HepG2 (cell line): ENCODE measurements around the gene ZC3H18. TPM values are rescaled to one million over a fixed set of nuclear protein-coding genes. Genes with fewer than 3 reads are reported as not detected.
A peak's percentile ranks its signal among the peaks of the same experiment; 100 is the strongest.

ENCODE experiments used
- ATAC-seq: fragments of 200-7000 bp; cut with Tn5 transposase; 3 replicates; pipeline ENCODE4 v1.9.1; 2020; ENCODE audit warnings: mild to moderate bottlenecking, moderate library complexity
- BruUV-seq: library from RNA; stranded (reverse); fragments of 400-500 nt; replicated peaks from 2 replicates; lab custom pipeline; 2021; lab: Mats Ljungman, UMichigan
- CTCF ChIA-PET: fragments of 300-600 bp; formaldehyde crosslinking; extraction: SDS; loops from one replicate; lab custom pipeline; 2021; ENCODE audit warnings: low total read pairs, inconsistent platforms, low intra/inter-chr PET ratio; lab: Yijun Ruan, JAX
- POLR2A ChIA-PET: fragments of 350-600 bp; sonication (Branson Sonifier 250); formaldehyde crosslinking; loops from one replicate; lab custom pipeline; 2020; ENCODE audit warnings: antibody characterized with exemption, inconsistent platforms; lab: Yijun Ruan, JAX
- DNase-seq: peaks from one replicate; pipeline ENCODE4 v3.0.0-alpha.2; 2015; ENCODE audit warnings: low spot score
- FAIRE-seq: peaks from 3 replicates; lab custom pipeline; 2011; peaks lifted over from hg19 to GRCh38; lab: Jason Lieb, UNC
- H2AFZ ChIP-seq: one replicate; pipeline ENCODE4 v1.6.1; 2011; ENCODE audit warnings: low read length, inconsistent platforms
- H3K27ac ChIP-seq: fragments of 300-600 bp; 3 replicates; pipeline ENCODE4 v1.8.0; 2011; ENCODE audit warnings: mixed run types, mild to moderate bottlenecking, mixed read lengths, low read length, inconsistent platforms; ENCODE audit not compliant: insufficient read depth; ENCODE audit errors: extremely low read length
- H3K27me3 ChIP-seq, 2 experiments: fragments of 200-600 bp in 1 of 2; 2 replicates in 1 of 2; 3 replicates in 1 of 2; pipeline versions ENCODE4 v1.6.0 to v1.8.0; 2011; ENCODE audit warnings: low read length in 2 of 2, mild to moderate bottlenecking in 2 of 2, moderate library complexity in 2 of 2, inconsistent platforms in 1 of 2; ENCODE audit not compliant: insufficient read depth in 2 of 2, control insufficient read depth in 1 of 2
- H3K36me3 ChIP-seq, 2 experiments: fragments of 200-600 bp in 1 of 2; replicated peaks in 1 of 2; 2 replicates in 1 of 2; 3 replicates in 1 of 2; pipeline versions ENCODE4 v1.5.1 to v1.8.0; 2011; ENCODE audit warnings: low read length in 2 of 2, inconsistent platforms in 1 of 2; ENCODE audit not compliant: insufficient read depth in 2 of 2, control insufficient read depth in 1 of 2
- H3K4me1 ChIP-seq: 2 replicates; pipeline ENCODE4 v1.5.1; 2012; ENCODE audit warnings: low read length, inconsistent platforms; ENCODE audit not compliant: insufficient read depth
- H3K4me2 ChIP-seq: 2 replicates; pipeline ENCODE4 v1.6.0; 2011; ENCODE audit warnings: low read depth, low read length, inconsistent platforms
- H3K4me3 ChIP-seq, 3 experiments: fragments of 200-600 bp in 1 of 3; sonication (generic), shearing (Covaris generic) in 1 of 3; replicated peaks in 1 of 3; 2 replicates each; pipeline ENCODE4 v1.5.1; 2011 to 2016; ENCODE audit warnings: low read length in 3 of 3, inconsistent platforms in 2 of 3, low read depth in 2 of 3, mild to moderate bottlenecking in 2 of 3, control low read depth in 1 of 3, mixed read lengths in 1 of 3; ENCODE audit not compliant: insufficient read depth in 1 of 3
- H3K79me2 ChIP-seq: one replicate; pipeline ENCODE4 v1.6.1; 2011; ENCODE audit warnings: low read length, inconsistent platforms; ENCODE audit not compliant: insufficient read depth
- H3K9ac ChIP-seq: 2 replicates; pipeline ENCODE4 v1.6.0; 2011; ENCODE audit warnings: mild to moderate bottlenecking, low read depth, low read length, inconsistent platforms; ENCODE audit not compliant: insufficient read depth
- H3K9me3 ChIP-seq: 2 replicates; pipeline ENCODE4 v1.5.1; 2012; ENCODE audit warnings: mild to moderate bottlenecking, low read length
- H4K20me1 ChIP-seq: 2 replicates; pipeline ENCODE4 v1.6.0; 2011; ENCODE audit warnings: inconsistent platforms, mild to moderate bottlenecking, low read length, moderate library complexity; ENCODE audit not compliant: insufficient read depth
- BORCS8-MEF2B ChIP-seq: sonication (generic); formaldehyde crosslinking; IDR thresholded peaks from 2 replicates; pipeline ENCODE4 v1.8.0; 2022; ENCODE audit warnings: mild to moderate bottlenecking, missing genetic modification reagents
- EEA1 ChIP-seq: sonication (generic); formaldehyde crosslinking; IDR thresholded peaks from 2 replicates; pipeline ENCODE4 v1.5.1; 2020; ENCODE audit warnings: mild to moderate bottlenecking, missing genetic modification reagents, borderline replicate concordance
- EP300 ChIP-seq, 3 experiments: sonication (generic) in 1 of 3; formaldehyde crosslinking in 1 of 3; IDR thresholded peaks; 2 replicates each; pipeline versions ENCODE4 v1.5.1 to v1.6.1; 2011 to 2020; ENCODE audit warnings: low read depth in 2 of 3, low read length in 2 of 3, borderline replicate concordance in 1 of 3, improper control_type of control experiment in 1 of 3, mild to moderate bottlenecking in 1 of 3, missing genetic modification reagents in 1 of 3, moderate library complexity in 1 of 3
- KDM5A ChIP-seq: fragments of 200-600 bp; sonication (generic); IDR thresholded peaks from 2 replicates; pipeline ENCODE4 v1.7.0; 2018; ENCODE audit warnings: antibody characterized with exemption, mild to moderate bottlenecking, low read length, borderline replicate concordance
- MEF2D ChIP-seq: sonication (generic); formaldehyde crosslinking; IDR thresholded peaks from 2 replicates; pipeline ENCODE4 v1.5.1; 2020; ENCODE audit warnings: mild to moderate bottlenecking, missing genetic modification reagents
- MTA3 ChIP-seq: sonication (generic); formaldehyde crosslinking; IDR thresholded peaks from 2 replicates; pipeline ENCODE4 v1.4.0; 2020; ENCODE audit warnings: missing genetic modification reagents
- SOX5 ChIP-seq: IDR thresholded peaks from 2 replicates; pipeline ENCODE4 v1.6.1; 2016; ENCODE audit warnings: borderline replicate concordance
- THAP11 ChIP-seq: IDR thresholded peaks from 2 replicates; pipeline ENCODE4 v1.6.1; 2016; ENCODE audit warnings: missing biosample characterization, missing genetic modification reagents
- ZGPAT ChIP-seq: IDR thresholded peaks from 2 replicates; pipeline ENCODE4 v1.6.1; 2016; ENCODE audit warnings: mild to moderate bottlenecking
- ZNF136 ChIP-seq: sonication (generic); formaldehyde crosslinking; IDR thresholded peaks from 2 replicates; pipeline ENCODE4 v1.8.1; 2022; ENCODE audit warnings: low read depth, mild to moderate bottlenecking, moderate library complexity, missing genetic modification reagents
- ZNF510 ChIP-seq: sonication (generic); formaldehyde crosslinking; IDR thresholded peaks from 2 replicates; pipeline ENCODE4 v1.4.0; 2020; ENCODE audit warnings: low read depth, mild to moderate bottlenecking, missing genetic modification reagents
- ZXDC ChIP-seq: sonication (generic); formaldehyde crosslinking; IDR thresholded peaks from 2 replicates; pipeline ENCODE4 v1.5.0; 2020; ENCODE audit warnings: mild to moderate bottlenecking, missing genetic modification reagents
- WGBS: methylation state at CpG from one replicate; pipeline ENCODE4 v1.1.6; 2017; ENCODE audit warnings: low lambda C conversion rate; 5-methylcytosine and 5-hydroxymethylcytosine counted together
- in situ Hi-C: cut with HindIII; loops from 2 replicates; pipeline ENCODE4 v1.10.0; 2017; ENCODE audit warnings: low pct_unique_long_range_greater_than_20kb; ENCODE audit not compliant: extremely low pct_ligation_motif_present
- intact Hi-C: fragments of 100-400 bp; cut with micrococcal nuclease; formaldehyde crosslinking; loops from one replicate; pipeline ENCODE4 v1.10.0; 2022; ENCODE audit not compliant: unreplicated experiment
- polyA plus RNA-seq, 8 experiments: library from polyadenylated mRNA; depleted of rRNA in 3 of 8; stranded (reverse) in 7 of 8; unstranded in 1 of 8; fragments of >200 nt; fragmentation: Illumina TruSeq in 4 of 8; extraction: Trizol in 4 of 8; gene quantifications; 2 replicates each; pipeline versions ENCODE4 v1.2.1 to v1.2.3, GENCODE V29; 2011 to 2016; ENCODE audit warnings: low read depth in 4 of 8, missing spikeins in 1 of 8, mixed read lengths in 1 of 8; ENCODE audit not compliant: insufficient read depth in 1 of 8
- total RNA-seq, 5 experiments: library from RNA; depleted of rRNA; stranded (reverse); fragments of >200 nt; fragmentation: Illumina TruSeq; extraction: Trizol; gene quantifications; 2 replicates each; pipeline ENCODE4 v1.2.3, GENCODE V29; 2016; ENCODE audit warnings: low read depth in 1 of 5
- TF ChIP-seq, protein P1 (sequence below): sonication (generic); formaldehyde crosslinking; IDR thresholded peaks from 2 replicates; pipeline ENCODE4 v1.5.0; 2020; ENCODE audit warnings: missing genetic modification reagents, mild to moderate bottlenecking, borderline replicate concordance
- TF ChIP-seq, protein P2 (sequence below): sonication (generic); formaldehyde crosslinking; IDR thresholded peaks from 2 replicates; pipeline ENCODE4 v1.4.0; 2020; ENCODE audit warnings: missing genetic modification reagents, low read depth, mild to moderate bottlenecking, borderline replicate concordance

ZC3H18 gene
- total and polyA plus RNA-seq, 2 of the 13 experiments (the other 11 are each of a cell fraction or from before 2014, with no cell fraction given), result 11.2 to 27.4 TPM

DNA sequence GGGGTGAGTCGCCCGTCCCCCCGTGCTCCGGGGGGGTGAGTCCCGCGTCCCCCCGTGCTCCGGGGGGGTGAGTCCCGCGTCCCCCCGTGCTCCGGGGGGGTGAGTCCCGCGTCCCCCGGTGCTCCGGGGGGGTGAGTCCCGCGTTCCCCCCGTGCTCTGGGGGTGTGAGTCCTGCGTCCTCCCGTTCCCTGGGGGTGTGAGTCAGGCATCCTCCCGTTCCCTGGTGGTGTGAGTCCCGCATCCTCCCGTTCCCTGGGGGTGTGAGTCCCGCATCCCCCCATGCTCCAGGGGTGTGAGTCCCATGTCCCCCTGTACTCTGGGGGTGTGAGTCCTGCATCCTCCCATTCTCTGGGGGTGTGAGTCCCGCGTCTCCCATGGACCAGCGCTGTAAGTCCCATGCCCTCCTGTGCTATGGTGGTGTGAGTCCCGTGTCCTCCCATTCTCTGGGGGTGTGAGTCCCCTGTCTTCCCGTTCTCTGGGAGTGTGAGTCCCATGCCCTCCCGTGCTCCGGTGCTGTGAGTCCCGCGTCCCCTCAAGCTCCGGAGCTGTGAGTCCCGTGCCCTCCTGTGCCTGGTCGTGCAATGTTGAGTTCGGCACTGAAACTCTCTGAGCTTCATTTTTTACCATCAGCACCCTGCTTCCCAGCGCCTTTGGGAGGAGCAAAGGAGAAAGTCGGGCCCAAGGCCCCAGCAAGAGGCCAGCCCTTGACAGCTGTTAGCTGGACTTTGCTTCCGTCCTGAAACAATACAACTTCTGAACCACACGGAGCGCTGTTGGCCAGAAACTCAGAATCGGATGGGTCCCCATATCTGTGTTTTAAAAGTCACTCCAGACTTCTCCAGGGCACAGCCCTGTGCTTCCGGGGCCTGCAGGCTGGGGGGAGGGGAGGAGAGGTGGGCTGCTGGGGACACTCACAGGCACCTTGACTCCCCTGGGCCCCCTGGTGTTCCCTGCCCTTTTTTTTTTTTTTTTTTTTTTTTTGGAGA is 11.5 kb upstream of the ZC3H18 start:
- ChIA-PET POLR2A (interaction anchor here (0.8 to 1.3 kb wide), 4 partner anchors 12 to 622 kb away, joined by 3 to 10 read pairs (median 8); partner anchors contain the start of genes ZC3H18 and ZFPM1), CTCF (no interaction called here)
- TF ChIP-seq MTA3, result no peak
- TF ChIP-seq EEA1, result peak; percentile 72; the same call in 1 of the 2 replicates
- TF ChIP-seq, protein P1, sequence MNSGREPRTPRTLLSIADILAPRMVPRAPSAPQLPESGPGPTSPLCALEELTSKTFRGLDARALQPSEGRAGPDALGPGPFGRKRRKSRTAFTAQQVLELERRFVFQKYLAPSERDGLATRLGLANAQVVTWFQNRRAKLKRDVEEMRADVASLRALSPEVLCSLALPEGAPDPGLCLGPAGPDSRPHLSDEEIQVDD (CRISPR knock-in tag), result no peak
- no peak for TF ChIP-seq BORCS8-MEF2B
- TF ChIP-seq, protein P2, sequence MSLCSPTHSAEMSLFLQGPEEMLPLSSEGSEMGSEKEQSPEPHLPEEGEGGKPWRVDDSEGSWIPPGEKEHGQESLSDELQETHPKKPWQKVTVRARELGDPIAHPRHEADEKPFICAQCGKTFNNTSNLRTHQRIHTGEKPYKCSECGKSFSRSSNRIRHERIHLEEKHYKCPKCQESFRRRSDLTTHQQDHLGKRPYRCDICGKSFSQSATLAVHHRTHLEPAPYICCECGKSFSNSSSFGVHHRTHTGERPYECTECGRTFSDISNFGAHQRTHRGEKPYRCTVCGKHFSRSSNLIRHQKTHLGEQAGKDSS (CRISPR knock-in tag), result no peak; the same call in 1 of the 2 replicates
- no peak for TF ChIP-seq ZNF136 (CRISPR knock-in tag)
- no peak for TF ChIP-seq ZXDC (CRISPR knock-in tag)
- TF ChIP-seq THAP11 (CRISPR knock-in tag), result 0 out of 2 replicates have a peak, but pooled peaks have one; percentile 12
- no peak for TF ChIP-seq KDM5A
- TF ChIP-seq ZGPAT (CRISPR knock-in tag), result 0 out of 2 replicates have a peak, but pooled peaks have one; percentile 22
- peak in 1 of 2 experiments; percentile 24; a peak in 1 of 4 replicates for TF ChIP-seq EP300 (IDR thresholded peaks at IDR 0.05; ENCODE audit: low read depth in 2 of 2, low read length in 2 of 2)
- TF ChIP-seq EP300 (CRISPR knock-in tag; IDR thresholded peaks at IDR 0.05; ENCODE audit: borderline replicate concordance), result no peak
- TF ChIP-seq MEF2D (CRISPR knock-in tag), result peak; percentile 49; the same call in 1 of the 2 replicates
- TF ChIP-seq SOX5 (CRISPR knock-in tag), result peak; percentile 34; the same call in 1 of the 2 replicates
- TF ChIP-seq ZNF510 (CRISPR knock-in tag), result 0 out of 2 replicates have a peak, but pooled peaks have one; percentile 34

More for the DNA sequence above, 11.5 kb upstream of the ZC3H18 start:
- peak overlapping the region; percentile 63 for H3K4me2 ChIP-seq
- DNase-seq, result peak; percentile 82
- 12% methylated on average over 23 of the region's 45 CpGs for WGBS
- no peaks in the 10 kb centered on the region for H3K79me2 ChIP-seq
- H3K36me3 ChIP-seq, result no peaks in the 10 kb centered on the region
- in situ Hi-C loops (no loop called here), intact Hi-C loops (no loop called here)
- peak; percentile 83 for ATAC-seq
- peak overlapping the region in 1 of 3 experiments; percentile 43; a peak in 2 of 6 replicates for H3K4me3 ChIP-seq
- H3K9ac ChIP-seq, result no peak overlapping the region
- peaks cover 2% of the 10 kb centered on the region; the same call in 1 of the 2 replicates for H4K20me1 ChIP-seq
- peaks cover 17 to 51% of the 10 kb centered on the region in 2 experiments; a peak in 4 of 5 replicates for H3K27me3 ChIP-seq
- no TSS peak for BruUV-seq
- peaks cover 22% of the 10 kb centered on the region for H3K4me1 ChIP-seq
- no peak overlapping the region for H2AFZ ChIP-seq
- H3K9me3 ChIP-seq, result no peaks in the 10 kb centered on the region
- peak; percentile 98 for FAIRE-seq
- H3K27ac ChIP-seq, result no peak overlapping the region
